Mucosa of rectum (tissue), 2 donors: ENCODE measurements around the gene ATP6V1G2.
A peak's percentile ranks its signal among the peaks of the same experiment; 100 is the strongest.
"Not testable (repeated sequence)": the region's sequence is repeated elsewhere in the genome, so short reads cannot be mapped to it uniquely, and the experiment has no call there.

ENCODE experiments used
- H3K27ac ChIP-seq, 2 donors: one replicate each; pipeline ENCODE4 v1.7.0; 2013; ENCODE audit warnings: inconsistent platforms in 2 of 2, low read depth in 2 of 2, low read length in 2 of 2
- H3K27me3 ChIP-seq, 2 donors: one replicate each; pipeline ENCODE4 v1.7.0; 2013; ENCODE audit warnings: low read length in 2 of 2; ENCODE audit not compliant: control insufficient read depth in 2 of 2, insufficient read depth in 2 of 2
- H3K36me3 ChIP-seq, 2 donors: one replicate each; pipeline ENCODE4 v1.7.0; 2013; ENCODE audit warnings: low read length in 2 of 2; ENCODE audit not compliant: control insufficient read depth in 2 of 2, insufficient read depth in 2 of 2
- H3K4me1 ChIP-seq, 2 donors: one replicate each; pipeline ENCODE4 v1.7.0; 2013; ENCODE audit warnings: low read length in 2 of 2, mild to moderate bottlenecking in 1 of 2; ENCODE audit not compliant: control insufficient read depth in 2 of 2, insufficient read depth in 2 of 2
- H3K4me3 ChIP-seq, 2 donors: one replicate each; pipeline ENCODE4 v1.7.0; 2013; ENCODE audit warnings: low read length in 2 of 2
- H3K9ac ChIP-seq, 2 donors: one replicate each; pipeline ENCODE4 v1.7.0; 2013; ENCODE audit warnings: low read length in 2 of 2, low read depth in 1 of 2, mild to moderate bottlenecking in 1 of 2
- H3K9me3 ChIP-seq, 2 donors: one replicate each; pipeline ENCODE4 v1.7.0; 2013; ENCODE audit warnings: low read length in 2 of 2; ENCODE audit not compliant: control insufficient read depth in 2 of 2
- donor health status: healthy.
- donor health status: Normal muscosa, but diverticular disease.

Gene ATP6V1G2

DNA sequence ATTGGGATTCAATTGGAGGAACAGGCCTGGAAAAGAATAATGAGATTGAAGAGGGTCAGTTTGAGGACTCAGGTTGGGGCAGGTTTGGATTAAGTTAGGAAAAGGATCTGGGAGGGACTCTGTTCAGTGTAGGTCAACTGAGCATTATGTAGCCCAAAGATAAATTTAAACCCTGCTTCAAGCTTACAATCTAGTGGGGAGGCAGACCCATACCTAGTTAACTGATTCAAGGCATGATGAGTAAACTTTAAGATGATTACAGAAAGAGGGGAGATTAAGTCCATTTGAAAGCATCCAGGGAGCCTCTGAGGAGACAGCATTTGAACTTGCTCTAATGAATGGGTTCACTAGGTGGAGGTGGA, 14.3 kb upstream of the ATP6V1G2 start:
- H3K4me3 ChIP-seq: no peak overlapping the region
- H3K4me1 ChIP-seq: peaks cover 7 to 13% of the 10 kb centered on the region in 2 donors
- H3K9ac ChIP-seq: no peak overlapping the region
- no peaks in the 10 kb centered on the region for H3K27me3 ChIP-seq
- H3K27ac ChIP-seq: peak overlapping the region in 1 of 2 donors; percentile 52
- H3K36me3 ChIP-seq: peaks cover 12 to 18% of the 10 kb centered on the region in 2 donors
- H3K9me3 ChIP-seq: no peaks in the 10 kb centered on the region

DNA sequence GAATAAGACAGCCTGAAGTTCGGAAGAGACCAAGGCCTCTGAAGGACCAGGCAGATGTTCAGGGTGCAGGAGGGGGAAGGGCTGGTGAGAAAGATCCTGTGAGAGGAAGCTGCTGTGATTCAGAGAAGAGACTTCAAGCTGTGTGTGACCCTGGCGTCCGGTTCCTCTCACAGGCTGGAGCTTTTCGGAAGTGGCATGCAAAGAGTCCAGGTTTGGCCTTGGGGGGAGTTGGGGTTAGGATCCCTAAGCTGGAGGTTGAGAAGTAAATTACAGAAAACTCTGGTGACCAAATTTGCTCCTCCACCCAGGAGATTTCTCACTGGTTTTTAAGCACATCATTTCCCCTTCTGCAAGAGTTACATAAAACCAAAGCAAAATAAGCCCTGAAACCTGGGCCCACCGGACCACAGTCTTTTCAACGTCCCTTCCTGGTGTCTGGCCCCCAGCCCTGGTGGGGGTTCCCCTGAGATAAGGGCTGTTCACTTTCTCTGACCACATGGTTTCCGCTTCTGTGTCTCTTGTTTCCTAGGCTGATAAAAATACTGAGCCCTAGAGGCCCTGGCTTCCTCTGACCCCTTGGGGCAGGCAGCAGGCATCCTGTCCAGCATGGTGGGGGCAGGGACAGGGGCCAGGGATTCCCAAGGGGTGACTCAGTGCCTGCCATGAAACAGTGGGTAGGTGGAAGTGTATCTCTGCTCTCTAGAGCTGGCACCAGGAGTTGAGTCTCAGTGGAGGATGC, 13.7 kb upstream of the ATP6V1G2 start:
- Histone ChIP-seq H3K9me3 (no peaks in the 10 kb centered on the region), H3K4me3 (peak overlapping the region in 1 of 2 donors; percentile 33)

DNA sequence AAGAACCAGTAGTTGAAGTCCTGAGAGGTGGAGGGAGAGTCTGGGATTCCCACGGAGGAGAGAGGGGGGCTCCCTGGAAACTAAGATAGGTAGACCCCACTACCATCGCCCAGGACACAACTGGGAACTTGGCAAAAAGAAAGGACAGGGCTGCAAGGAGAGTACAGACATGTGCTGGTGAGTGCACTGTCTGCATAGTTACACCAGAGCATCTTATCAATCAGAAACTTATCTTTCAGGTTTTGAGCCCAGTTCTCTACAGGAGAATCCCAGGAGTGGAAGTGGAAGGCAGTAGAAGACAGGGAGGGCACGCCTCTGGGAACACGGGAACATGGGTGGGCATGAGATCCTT, 13.2 kb upstream of the ATP6V1G2 start:
- H3K9me3 ChIP-seq: no peaks in the 10 kb centered on the region
- H3K4me3 ChIP-seq: peak overlapping the region in 1 of 2 donors; percentile 33
- H3K9ac ChIP-seq: no peak overlapping the region
- H3K27ac ChIP-seq: peak overlapping the region; percentile 7 to 52
- H3K36me3 ChIP-seq: peaks cover 12 to 18% of the 10 kb centered on the region in 2 donors
- peaks cover 7 to 13% of the 10 kb centered on the region in 2 donors for H3K4me1 ChIP-seq
- no peaks in the 10 kb centered on the region for H3K27me3 ChIP-seq

More for the DNA sequence above, 13.7 kb upstream of the ATP6V1G2 start:
- Histone ChIP-seq H3K4me1 (peaks cover 7 to 13% of the 10 kb centered on the region in 2 donors), H3K9ac (no peak overlapping the region), H3K27ac (peak overlapping the region in 1 of 2 donors; percentile 52), H3K27me3 (no peaks in the 10 kb centered on the region), H3K36me3 (peaks cover 12 to 18% of the 10 kb centered on the region in 2 donors)

DNA sequence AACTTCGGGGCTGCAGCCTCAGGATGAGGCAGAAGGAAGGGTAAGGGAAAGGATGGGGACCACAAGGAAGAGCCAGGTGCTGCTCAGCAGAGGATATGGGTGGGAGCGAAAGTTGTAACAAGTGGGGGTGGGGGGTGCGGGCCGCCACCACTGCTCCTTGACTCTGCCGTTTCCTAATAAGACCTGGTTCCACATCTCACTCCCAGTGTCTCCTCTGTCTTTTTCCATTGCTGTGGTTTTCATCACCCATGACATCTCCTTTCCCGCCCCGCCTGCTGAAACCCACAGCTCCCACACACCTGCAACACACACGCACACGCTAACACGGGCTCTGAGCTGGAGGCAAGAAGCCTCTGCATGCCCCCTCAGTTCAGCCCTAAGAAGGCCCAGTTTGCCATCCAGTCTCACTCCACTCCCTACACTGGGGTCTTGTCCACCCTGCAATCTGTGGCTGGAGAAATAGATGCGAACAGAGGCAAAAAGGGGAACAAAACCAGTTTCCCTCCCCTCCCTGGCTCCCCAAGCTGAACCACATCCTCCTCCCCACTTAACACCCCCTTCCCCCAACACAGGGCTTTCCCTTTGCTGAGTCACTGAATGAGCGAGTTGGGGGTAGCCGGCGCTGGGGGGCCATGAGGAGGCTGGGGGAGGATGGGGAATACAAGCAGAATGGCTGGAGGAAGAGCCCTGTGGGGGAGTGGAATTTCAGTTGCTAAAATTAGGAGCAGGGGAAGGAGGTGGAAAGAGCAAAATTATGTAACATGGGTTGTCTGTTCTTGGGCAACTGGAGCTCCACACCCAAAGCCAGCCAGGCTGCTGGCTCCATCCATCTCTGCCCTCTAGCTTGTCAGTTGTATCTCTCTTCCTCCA, 12.5 kb upstream of the ATP6V1G2 start:
- H3K36me3 ChIP-seq: peaks cover 12 to 18% of the 10 kb centered on the region in 2 donors
- H3K4me1 ChIP-seq: peaks cover 7 to 13% of the 10 kb centered on the region in 2 donors
- H3K9me3 ChIP-seq: no peaks in the 10 kb centered on the region
- H3K9ac ChIP-seq: no peak overlapping the region
- peak overlapping the region; percentile 43 to 58 for H3K27ac ChIP-seq
- H3K27me3 ChIP-seq: no peaks in the 10 kb centered on the region
- H3K4me3 ChIP-seq: peak overlapping the region in 1 of 2 donors; percentile 48

- peaks cover 12 to 19% of the 10 kb centered on the region in 2 donors for H3K36me3 ChIP-seq
- no peak overlapping the region for H3K9ac ChIP-seq
- peak overlapping the region; percentile 43 to 58 for H3K27ac ChIP-seq
- H3K4me3 ChIP-seq: no peak overlapping the region
- H3K9me3 ChIP-seq: no peaks in the 10 kb centered on the region
- H3K4me1 ChIP-seq: peaks cover 7 to 13% of the 10 kb centered on the region in 2 donors
- H3K27me3 ChIP-seq: no peaks in the 10 kb centered on the region
Observed at GRCh38 chr6:31558318-31558625, 11.9 kb upstream of the ATP6V1G2 start.

GRCh38 chr6:31557443-31558317, 11.3 kb upstream of the ATP6V1G2 start:
- Histone ChIP-seq H3K4me3 (no peak overlapping the region), H3K36me3 (peaks cover 12 to 20% of the 10 kb centered on the region in 2 donors), H3K27me3 (no peaks in the 10 kb centered on the region), H3K9ac (no peak overlapping the region), H3K4me1 (peaks cover 7 to 13% of the 10 kb centered on the region in 2 donors), H3K9me3 (no peaks in the 10 kb centered on the region), H3K27ac (peak overlapping the region; percentile 43 to 58)

GRCh38 chr6:31556307-31556706, 9.9 kb upstream of the ATP6V1G2 start:
- no peak overlapping the region for H3K9ac ChIP-seq
- peaks cover 12 to 21% of the 10 kb centered on the region in 2 donors for H3K36me3 ChIP-seq
- no peaks in the 10 kb centered on the region for H3K9me3 ChIP-seq
- no peaks in the 10 kb centered on the region for H3K27me3 ChIP-seq
- no peak overlapping the region for H3K27ac ChIP-seq
- no peak overlapping the region for H3K4me3 ChIP-seq
- H3K4me1 ChIP-seq: peaks cover 7 to 13% of the 10 kb centered on the region in 2 donors

DNA sequence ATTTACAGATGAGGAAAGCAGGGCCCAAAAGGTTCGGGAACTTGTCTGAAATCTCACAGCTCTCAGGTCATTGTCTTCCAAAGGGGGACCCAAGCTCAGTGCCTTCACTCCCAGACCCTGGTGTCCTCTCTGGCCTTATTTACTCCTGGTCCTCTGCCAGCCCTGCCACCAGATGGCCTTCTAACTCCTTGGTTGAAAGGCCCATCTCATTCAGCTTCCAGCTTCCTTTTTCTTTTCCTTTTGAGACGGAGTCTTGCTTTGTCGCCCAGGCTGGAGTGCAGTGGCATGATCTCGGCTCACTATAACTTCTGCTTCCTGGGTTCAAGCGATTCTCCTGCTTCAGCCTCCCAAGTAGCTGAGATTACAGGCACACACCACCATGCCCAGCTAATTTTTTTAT, 5.0 kb upstream of the ATP6V1G2 start:
- H3K9me3 ChIP-seq, H3K27me3 ChIP-seq, H3K4me3 ChIP-seq, H3K9ac ChIP-seq, H3K27ac ChIP-seq: not testable (repeated sequence)
- Histone ChIP-seq H3K36me3 (peaks cover 3 to 19% of the 10 kb centered on the region in 2 donors), H3K4me1 (peaks cover 12 to 15% of the 10 kb centered on the region in 2 donors)

GRCh38 chr6:31548544-31548873, 2.1 kb upstream of the ATP6V1G2 start:
- Histone ChIP-seq H3K4me3 (peak overlapping the region; percentile 14 to 79), H3K4me1 (peaks cover 15% of the 10 kb centered on the region in 2 donors), H3K9me3 (no peaks in the 10 kb centered on the region), H3K27me3 (no peaks in the 10 kb centered on the region), H3K27ac (no peak overlapping the region), H3K9ac (peak overlapping the region in 1 of 2 donors; percentile 81), H3K36me3 (peaks cover 3 to 16% of the 10 kb centered on the region in 2 donors)
